HG02763 (cell line): ENCODE data around the gene OCIAD2.
"Not testable (repeated sequence)": the region's sequence is repeated elsewhere in the genome, so short reads cannot be mapped to it uniquely, and the experiment has no call there.

ENCODE experiments used
- ATAC-seq: cut with Tn5 transposase; IDR thresholded peaks from one replicate; pipeline ENCODE4 v1.9.1; 2021; ENCODE audit warnings: mild to moderate bottlenecking, moderate library complexity; ENCODE audit not compliant: unreplicated experiment

OCIAD2 gene

DNA sequence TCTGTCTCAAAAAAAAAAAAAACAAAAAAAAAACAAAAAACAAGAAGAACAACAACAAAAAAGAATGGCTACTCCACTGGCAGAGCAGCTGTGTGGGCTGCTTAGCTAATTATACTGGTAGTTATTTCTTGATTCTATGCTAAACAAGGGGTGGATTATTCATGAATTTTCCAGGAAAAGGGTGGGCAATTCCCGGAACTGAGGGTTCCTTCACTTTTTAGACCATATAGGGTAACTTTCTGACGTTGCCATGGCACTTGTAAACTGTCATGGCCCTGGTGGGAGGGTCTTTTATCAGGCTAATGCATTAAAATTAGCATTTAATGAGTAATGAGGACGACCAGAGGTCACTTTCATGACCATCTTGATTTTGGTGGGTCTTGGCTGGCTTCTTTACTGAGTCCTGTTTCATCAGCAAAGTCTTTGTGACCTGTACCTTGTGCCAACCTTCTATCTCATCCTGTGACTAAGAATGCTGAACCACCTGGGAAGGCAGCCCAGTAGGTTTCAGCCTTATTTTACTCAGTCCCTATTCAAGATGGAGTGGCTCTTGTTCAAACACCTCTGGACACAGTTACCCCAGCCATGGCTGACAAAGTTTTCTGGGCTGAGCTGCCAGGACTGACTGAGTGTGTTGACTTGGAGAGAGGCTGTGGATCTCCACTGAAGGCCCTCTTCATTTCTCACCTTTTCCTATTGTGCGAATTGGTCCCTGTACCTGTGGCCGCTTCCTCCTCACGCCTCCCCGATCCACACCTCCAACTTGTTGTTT, 1.3 kb upstream of the OCIAD2 start:
- ATAC-seq, result no peak

DNA sequence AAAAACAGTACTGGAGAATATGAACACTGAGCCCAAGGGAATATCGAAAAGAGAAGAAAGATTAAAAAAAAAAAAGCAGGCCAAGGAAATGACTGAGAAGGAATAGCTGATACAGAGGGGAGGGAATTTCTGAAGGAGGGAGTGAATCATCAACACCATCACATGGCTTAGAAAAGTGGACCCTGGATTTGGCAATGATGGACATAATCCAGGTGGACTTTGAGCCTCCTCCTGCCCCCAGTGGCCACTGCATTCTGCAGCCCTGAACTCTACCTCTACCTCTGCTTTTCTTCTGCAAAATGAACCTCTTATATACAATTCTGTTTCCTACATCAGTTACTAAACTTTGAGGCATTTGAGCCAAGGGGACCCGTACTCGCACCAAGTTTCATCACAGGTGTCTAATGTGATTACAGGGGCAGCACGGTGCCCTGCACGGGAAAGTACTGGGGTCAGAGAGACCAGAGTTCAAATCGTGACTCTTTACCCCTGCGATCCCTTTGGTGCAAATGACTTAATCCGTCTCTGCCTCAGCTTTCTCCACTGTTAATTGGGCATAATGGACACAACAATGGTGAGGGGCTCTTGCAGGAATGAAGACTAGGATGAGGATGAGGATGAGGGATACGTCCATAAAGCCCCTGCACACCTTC, 1.1 kb downstream of the OCIAD2 start:
- no peak for ATAC-seq

DNA sequence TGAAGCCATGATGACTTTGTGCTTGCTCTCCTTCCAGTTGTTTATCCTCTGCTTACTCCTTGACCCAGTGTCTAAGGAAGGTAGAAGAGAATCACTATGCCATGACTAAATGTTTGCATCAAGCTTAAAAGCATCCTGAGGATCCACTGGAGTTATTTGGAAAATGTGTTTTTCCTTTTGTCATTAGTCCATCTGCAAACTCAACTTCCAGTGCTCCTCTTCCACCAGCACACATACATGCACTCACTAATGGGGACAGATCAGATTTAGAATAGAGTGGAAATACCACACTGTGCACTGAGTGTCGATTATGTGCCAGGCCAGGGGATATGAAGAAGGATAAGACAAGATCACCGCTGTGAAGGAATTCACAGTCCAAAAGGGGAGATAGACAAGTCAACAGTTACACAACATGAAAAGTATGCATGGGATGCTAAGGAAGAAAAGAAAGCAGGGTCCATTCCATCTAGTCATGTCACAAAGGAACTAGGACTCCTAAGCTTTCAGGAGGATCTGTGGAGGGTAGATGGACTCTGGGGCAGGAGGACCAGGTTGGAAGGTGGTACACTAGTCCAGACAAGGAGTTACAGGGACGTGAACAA, 1.9 kb downstream of the OCIAD2 start:
- no peak for ATAC-seq

DNA sequence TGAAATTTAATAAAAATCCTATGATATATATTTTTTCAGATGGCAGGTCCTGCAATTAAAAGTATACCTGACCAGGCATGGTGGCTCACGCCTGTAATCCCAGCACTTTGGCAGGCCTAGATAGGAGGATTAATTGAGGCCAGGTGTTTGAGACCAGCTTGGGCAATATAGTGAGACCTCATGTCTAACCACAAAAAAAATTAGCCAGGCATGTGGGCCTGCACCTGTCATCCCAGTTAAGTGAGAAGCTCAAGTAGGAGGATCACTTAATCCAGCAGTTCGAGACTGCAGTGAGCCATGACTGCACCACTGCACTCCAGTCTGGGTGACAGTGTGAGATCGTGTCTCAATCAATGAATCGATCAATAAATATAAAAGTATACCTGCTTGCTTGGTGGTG, 2.5 kb downstream of the OCIAD2 start:
- no peak for ATAC-seq

DNA sequence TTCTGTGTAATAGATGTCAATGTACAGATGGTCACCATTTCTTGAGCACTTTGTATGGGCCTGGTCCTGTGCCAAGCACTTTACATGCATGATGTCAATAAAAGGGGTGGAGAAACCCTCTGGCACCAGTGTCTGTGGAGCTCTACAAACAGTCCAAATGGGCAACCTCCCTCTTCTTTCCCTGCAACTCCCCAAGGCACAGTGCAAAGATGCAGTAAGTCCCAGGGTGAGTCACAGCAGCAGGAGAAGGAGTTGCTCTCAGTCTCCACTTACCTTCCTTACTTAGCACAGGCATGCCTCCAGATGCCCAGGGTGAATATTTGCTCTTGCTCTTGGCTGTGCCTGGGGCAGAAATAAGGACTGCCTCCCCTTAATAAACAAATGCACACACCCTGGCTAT, 4.3 kb downstream of the OCIAD2 start:
- no peak for ATAC-seq

DNA sequence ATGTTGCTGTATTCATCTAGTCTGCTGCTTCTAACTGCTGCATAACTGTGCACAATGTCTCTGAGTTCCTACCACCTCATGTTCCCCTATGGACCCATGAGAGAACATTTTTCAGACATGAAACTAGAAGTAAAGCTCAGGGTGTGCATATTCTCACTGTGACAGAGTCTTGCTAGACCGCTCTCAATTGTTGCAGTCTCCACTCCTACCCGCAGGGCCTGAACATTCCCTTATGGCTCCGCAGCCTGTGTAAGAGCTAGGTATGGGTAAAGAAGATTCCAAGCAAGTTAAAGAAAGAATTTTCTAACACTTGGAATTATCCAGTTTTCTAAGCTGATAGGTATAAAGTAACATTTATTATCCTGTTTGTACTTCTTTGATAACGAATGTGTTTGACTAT, 5.4 kb downstream of the OCIAD2 start:
- no peak for ATAC-seq

DNA sequence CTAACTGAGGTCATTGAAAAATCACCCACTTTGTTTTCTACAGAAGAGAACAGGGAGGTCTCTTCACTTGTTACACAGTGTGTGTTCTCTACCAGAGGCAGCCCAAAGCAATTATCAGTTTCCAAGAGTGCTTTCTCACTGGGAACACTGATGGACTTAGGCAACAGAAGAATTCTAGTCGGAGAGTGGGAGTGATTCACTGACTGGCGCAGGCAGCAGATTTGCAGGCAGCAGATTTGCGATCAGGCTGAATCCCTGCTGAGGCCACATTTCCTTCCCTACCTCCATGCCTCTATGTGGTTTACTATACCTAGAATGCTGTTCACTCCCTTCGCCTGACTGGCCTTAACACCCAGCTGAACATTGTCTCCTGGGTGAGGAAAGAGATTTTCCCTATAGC, 6.6 kb downstream of the OCIAD2 start:
- ATAC-seq, result no peak

DNA sequence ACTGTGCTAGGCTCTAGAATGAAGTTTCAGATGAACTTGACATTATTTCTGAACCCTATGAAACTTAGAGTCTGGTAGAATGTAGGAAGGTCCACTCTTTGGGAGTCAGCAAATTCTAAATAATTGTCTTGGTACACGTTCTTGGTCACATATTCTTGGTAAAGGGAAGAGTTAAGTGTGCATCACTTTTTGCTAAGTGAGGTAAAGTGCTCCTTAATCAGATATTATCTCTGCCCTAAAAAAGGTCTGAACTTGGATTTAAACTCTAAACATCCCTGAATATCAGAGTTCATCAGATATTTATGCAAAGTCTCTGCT, 7.2 kb downstream of the OCIAD2 start:
- ATAC-seq, result no peak

DNA sequence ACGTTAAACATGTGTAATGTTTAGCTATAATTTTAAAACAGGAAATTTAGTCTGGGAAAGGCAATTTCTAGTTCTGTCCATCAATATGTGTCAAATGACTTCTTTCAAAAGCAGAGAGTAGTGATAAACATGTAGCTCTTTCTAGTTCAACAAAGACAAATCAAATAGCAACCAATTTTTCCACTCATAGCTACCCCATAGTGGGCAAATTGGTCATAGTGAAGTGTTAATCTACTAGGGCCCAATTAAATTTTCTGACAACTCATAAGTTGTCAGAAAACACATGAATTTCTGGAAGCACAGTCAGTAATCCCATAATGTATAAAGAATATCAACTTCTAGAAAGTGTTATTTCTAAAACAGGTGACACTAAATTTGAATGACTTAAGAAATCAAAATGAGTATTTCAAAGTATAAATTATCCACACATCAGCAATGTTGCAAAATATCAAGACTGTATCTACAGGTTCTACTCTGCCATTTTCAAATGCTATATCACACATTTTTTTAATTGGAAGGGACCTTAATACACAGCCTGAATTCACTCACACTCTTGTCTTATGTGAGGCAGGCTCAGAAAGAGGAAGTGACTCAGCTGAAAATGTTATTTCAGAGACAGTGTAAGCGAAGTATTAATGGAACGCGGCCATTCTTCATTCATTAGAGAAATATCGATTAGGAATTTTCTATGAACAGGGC, 7.7 kb downstream of the OCIAD2 start:
- peak; percentile 44 for ATAC-seq

DNA sequence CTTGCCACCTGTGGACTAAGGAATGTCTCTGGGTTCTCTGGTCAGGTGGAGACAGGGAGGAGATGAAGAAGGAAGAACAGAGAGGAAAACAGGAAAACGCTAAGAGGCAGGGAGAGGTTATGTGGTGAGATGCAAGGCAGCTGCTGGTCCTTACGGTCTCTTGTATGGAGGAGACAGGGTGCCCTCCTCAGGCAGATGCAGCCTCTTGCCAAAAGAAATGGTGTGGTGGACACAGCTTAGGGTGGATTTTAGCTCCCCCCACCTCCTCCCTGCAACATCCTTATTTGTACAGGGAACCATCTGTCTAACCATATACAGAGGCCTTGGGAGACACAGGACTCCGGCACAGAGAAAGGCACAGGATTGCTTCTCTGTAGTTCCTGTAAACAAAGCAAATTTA, 9.7 kb downstream of the OCIAD2 start:
- ATAC-seq, result no peak

DNA sequence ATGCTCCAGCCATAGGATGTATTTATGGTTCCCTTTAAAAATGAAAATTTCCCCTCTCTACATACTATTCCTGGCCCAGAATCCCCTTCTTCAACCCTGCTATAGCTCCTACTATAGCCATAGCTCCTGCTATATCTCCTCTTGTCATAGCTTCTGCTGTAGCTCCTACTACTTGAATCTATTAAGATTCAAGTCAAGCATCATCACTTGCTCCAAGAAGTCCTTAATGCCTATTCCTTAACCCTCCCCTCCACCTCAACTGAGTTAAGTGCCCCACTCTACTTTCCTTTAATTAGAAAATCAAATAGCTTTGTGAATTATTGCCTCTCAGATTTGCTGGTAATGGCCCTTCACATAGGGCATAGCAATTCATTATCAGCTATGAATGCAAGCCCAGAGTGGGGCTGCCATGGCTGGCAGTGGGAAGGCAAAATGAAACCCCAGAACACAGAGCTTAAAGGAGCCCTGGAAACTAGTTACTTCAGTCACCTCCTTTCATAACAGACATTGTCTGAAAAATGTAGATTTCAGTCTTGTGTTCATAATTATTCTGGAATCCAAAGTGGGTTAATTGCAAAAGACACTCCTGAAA, 15.4 kb downstream of the OCIAD2 start:
- no peak for ATAC-seq

DNA sequence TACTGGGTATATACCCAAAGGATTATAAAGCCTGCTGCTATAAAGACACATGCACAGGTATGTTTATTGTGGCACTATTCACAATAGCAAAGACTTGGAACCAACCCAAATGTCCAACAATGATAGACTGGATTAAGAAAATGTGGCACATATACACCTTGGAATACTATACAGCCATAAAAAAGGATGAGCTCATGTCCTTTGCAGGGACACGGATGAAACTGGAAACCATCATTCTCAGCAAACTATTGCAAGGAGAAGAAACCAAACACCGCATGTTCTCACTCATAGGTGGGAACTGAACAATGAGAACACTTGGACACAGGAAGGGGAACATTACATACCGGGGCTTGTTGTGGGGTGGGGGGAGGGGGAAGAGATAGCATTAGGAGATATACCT, 16.8 kb downstream of the OCIAD2 start:
- not testable (repeated sequence) for ATAC-seq

DNA sequence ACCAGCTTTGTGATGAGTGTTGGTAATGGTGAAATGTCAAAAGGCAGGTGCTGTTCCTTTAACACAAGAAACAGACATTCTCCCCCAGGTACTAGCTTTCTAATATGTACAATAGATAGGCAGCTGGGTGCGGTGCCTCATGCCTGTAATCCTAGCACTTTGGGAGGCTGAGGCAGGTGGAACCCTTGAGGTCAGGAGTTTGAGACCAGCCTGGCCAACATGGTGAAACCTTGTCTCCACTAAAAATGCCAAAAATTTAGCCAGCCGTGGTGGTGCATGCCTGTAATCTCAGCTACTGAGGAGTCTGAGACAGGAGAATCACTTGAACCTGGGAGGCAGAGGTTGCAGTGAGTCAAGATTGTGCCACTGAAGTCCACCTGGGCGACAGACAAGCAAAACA, 24.9 kb downstream of the OCIAD2 start:
- not testable (repeated sequence) for ATAC-seq

DNA sequence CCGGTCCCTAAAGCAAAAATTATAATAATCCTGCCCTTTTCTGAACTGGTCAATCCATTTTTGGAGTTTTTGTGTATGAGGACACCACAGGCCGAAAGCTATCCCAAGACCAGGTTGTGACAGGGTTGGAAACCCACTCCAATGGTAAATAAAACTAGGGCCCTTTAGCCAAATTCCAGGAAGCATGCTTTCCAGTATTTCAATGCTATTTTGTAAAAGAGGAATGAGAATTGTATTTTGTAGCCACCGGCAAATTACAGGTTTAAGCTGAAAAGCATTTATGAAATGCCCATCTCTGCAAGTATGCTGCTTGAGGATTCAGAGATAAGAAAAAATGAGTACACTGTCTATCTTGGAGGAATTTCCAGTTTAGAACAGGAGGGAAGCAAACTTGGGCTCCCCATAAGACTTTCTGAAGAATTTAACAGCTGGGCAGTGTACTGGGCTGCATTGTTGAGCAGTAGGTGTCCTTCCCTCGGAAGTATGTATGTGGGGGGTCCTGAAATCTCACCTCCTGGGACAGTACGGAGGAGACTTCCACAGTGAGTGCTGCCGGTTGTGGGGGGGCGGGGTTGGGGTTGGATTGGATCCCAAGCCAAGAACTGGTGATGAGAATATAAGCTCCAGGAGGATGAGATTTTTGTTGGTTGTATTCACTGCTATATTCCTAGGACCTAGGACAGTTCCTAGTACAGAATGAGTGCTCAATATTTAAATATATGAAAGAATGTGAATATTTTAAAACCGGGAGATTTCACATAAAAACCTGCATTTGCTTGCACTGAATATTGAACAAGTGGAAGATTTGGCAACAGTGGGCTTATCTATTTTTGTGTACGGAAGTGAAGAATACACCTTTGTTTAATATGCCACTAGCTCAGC, 26.8 kb downstream of the OCIAD2 start:
- no peak for ATAC-seq

DNA sequence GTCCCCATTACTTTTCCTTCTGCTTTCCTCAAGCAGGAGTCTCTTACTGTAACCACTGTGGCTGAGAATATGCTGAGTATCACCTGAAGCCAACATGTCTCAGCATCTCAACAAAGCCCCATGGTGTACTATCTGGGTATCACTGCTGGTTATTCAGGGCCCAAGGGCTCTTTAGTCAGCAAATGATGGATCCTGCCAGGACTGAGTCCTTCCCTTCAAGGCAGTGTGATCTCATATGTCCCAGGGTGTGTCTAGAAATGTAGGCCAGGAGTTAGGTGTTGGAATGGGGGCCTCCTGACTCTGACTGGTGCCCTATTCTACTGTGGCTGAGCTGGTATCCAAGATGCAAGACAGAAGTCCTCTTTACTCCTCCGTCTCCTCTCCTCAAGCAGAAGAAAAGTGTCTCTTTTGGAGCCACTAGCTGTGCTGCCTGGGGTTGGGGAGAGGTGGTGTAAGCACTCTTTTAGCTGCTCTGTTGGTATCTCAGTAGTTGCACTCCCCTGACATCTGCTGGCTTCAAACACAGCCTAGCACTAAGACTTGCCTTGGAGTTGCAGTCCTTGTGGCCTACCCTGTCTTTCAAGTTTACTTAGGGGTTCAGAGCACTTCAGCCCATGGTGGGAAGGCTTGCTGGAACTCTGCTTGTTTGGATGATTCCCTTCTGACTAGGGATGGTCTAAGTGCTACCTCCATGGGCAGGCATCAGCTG, 28.6 kb downstream of the OCIAD2 start:
- ATAC-seq, result no peak

DNA sequence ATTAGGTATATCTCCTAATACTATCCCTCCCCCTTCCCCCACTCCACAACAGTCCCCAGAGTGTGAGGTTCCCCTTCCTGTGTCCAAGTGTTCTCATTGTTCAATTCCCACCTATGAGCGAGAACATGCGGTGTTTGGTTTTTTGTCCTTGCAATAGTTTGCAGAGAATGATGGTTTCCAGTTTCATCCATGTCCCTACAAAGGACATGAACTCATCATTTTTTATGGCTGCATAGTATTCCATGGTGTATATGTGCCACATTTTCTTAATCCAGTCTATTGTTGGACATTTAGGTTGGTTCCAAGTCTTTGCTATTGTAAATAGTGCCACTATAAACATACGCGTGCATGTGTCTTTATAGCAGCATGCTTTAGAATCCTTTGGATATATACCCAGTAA, 41.9 kb downstream of the OCIAD2 start:
- ATAC-seq, result not testable (repeated sequence)

DNA sequence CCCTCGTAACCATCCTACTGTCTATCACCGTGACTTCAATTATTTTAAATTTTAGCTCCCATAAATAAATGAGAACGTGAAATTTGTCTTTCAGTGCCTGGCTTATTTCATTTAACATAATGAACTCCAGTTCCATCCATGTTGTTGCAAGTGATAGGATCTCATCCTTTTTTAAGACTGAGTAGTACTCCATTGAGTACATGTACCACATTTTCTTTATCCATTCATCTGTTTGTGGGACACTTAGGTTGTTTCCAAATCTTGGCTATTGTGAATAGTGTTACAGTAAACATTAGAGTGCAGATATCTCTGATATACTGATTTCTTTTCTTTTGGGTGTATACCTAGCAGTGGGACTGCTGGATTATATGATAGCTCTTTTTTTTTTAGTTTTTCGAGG, 42.8 kb downstream of the OCIAD2 start:
- no peak for ATAC-seq

DNA sequence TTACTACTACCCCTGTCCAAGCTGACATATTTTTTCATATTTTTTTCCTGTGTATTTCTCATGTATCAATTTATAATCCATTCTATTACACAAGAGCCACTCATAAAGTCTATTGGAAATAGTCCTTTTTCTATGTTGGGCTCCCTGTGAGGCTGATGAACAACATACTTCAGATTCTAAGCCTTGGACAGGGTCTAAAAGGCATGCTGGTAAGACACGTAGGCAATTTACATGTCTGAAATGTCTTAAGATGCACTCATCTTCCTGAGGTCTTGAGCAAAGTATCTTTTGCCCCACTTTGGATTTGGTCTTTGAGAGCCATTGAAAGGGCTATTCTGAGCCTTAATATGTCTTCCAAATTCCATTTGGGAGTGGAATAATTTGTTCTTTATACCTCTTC, 43.9 kb downstream of the OCIAD2 start:
- no peak for ATAC-seq

DNA sequence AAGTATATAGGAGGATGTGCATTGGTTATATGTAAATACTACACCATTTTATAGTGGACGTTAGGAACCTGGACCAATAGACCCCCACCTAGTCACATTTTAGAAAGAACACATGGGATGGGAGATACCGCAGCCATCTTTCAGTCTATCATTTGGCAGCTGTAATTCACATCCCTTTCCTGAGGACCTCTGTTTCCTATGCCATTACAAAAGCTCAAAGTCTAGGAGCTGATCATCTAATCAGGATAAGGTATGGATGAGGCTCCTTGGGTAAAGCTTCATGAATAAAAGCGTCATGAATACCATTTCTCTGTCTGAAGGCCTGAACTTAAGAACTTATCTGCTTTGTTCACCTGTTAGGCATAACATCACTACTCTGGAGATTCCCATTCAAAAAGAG, 44.5 kb downstream of the OCIAD2 start:
- no peak for ATAC-seq

DNA sequence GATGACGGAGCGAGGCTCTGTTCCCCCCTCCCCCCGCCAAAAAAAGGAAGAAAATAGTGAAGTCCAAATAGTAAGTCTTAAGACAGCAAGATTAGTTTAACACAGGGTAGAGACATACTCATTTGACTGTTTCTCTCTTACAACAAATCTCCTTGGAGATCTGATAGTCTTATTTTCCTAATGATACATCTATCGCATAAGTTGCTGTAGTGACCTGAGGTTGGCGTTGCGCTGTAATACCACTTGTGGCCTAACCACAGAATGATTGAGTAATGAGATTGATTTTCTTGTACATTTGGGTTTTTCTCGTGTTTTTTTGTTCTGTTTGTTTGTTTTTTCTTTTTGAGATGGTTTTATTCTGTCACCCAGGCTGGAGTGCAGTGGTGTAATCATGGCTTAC, 48.4 kb downstream of the OCIAD2 start:
- ATAC-seq, result no peak
